Vagina (tissue), 2 donors: ENCODE results near the gene PXDN.

Experiments
- POLR2A ChIP-seq, 2 donors: fragments of 450-650 bp; IDR thresholded peaks; one replicate each; pipeline ENCODE4 v1.6.1; 2017; ENCODE audit warnings: antibody characterized with exemption in 2 of 2, mild to moderate bottlenecking in 2 of 2, moderate library complexity in 2 of 2
- POLR2AphosphoS5 ChIP-seq, 2 donors: sonication (generic); formaldehyde crosslinking; IDR thresholded peaks; one replicate each; pipeline ENCODE4 v1.9.0; 2017; ENCODE audit warnings: antibody characterized with exemption in 2 of 2, mild to moderate bottlenecking in 2 of 2, low read depth in 1 of 2; ENCODE audit not compliant: insufficient read depth in 1 of 2
- TF ChIP-seq, protein P1 (sequence below), 3 experiments: fragments of 450-650 bp in 2 of 3; fragments of 200-600 bp in 1 of 3; sonication (generic) in 1 of 3; IDR thresholded peaks; one replicate each; pipeline ENCODE4 v1.5.1; 2017 to 2019; ENCODE audit warnings: antibody characterized with exemption in 3 of 3, mild to moderate bottlenecking in 2 of 3, moderate library complexity in 2 of 3

GRCh38 chr2:1664698-1665097 is 79.6 kb downstream of the PXDN start:
- TF ChIP-seq, protein P1, sequence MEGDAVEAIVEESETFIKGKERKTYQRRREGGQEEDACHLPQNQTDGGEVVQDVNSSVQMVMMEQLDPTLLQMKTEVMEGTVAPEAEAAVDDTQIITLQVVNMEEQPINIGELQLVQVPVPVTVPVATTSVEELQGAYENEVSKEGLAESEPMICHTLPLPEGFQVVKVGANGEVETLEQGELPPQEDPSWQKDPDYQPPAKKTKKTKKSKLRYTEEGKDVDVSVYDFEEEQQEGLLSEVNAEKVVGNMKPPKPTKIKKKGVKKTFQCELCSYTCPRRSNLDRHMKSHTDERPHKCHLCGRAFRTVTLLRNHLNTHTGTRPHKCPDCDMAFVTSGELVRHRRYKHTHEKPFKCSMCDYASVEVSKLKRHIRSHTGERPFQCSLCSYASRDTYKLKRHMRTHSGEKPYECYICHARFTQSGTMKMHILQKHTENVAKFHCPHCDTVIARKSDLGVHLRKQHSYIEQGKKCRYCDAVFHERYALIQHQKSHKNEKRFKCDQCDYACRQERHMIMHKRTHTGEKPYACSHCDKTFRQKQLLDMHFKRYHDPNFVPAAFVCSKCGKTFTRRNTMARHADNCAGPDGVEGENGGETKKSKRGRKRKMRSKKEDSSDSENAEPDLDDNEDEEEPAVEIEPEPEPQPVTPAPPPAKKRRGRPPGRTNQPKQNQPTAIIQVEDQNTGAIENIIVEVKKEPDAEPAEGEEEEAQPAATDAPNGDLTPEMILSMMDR (IDR thresholded peaks at IDR 0.05), result no peak
- TF ChIP-seq POLR2A (IDR thresholded peaks at IDR 0.05) (no peak), POLR2AphosphoS5 (IDR thresholded peaks at IDR 0.05; ENCODE audit: insufficient read depth in 1 of 2, low read depth in 1 of 2) (no peak)
